GM12874 (cell line): ENCODE data around the gene RASSF5.

Source experiments
- CTCF ChIP-seq: IDR thresholded peaks from 2 replicates; pipeline ENCODE4 v1.5.1; 2011; ENCODE audit warnings: low read depth, mild to moderate bottlenecking, control low read depth, low read length, moderate library complexity; ENCODE audit not compliant: insufficient read depth

RASSF5 gene

GRCh38 chr1:206547104-206547503 lies 39.8 kb downstream of the RASSF5 start:
- TF ChIP-seq CTCF, result no peak

GRCh38 chr1:206550446-206550845 lies 43.1 kb downstream of the RASSF5 start:
- TF ChIP-seq CTCF, result no peak

GRCh38 chr1:206551296-206551985 lies 44.1 kb downstream of the RASSF5 start:
- no peak for TF ChIP-seq CTCF

GRCh38 chr1:206551986-206552326 lies 44.6 kb downstream of the RASSF5 start:
- TF ChIP-seq CTCF, result no peak

- TF ChIP-seq CTCF, result no peak
These were observed 46.9 kb downstream of the RASSF5 start for GRCh38 chr1:206554211-206554610.

- no peak for TF ChIP-seq CTCF
These were observed 47.6 kb downstream of the RASSF5 start for GRCh38 chr1:206554701-206555472.

- no peak for TF ChIP-seq CTCF
These were observed 48.2 kb downstream of the RASSF5 start for GRCh38 chr1:206555473-206555935.
